Bronchial epithelial cell (primary cell): ENCODE measurements around the gene PRM3. TPM values are rescaled to one million over a fixed set of nuclear protein-coding genes. Genes with fewer than 3 reads are reported as not detected.
A peak's percentile ranks its signal among the peaks of the same experiment; 100 is the strongest.

Source experiments
- DNase-seq: peaks from one replicate; pipeline ENCODE4 v3.0.0-alpha.2; 2010; ENCODE audit warnings: low read depth
- FAIRE-seq: peaks from 2 replicates; lab custom pipeline; 2011; peaks lifted over from hg19 to GRCh38; lab: Jason Lieb, UNC
- H3K27me3 ChIP-seq: 2 replicates; pipeline ENCODE4 v1.5.1; 2011; ENCODE audit warnings: low read length; ENCODE audit not compliant: control insufficient read depth, insufficient read depth
- H3K36me3 ChIP-seq: 2 replicates; pipeline ENCODE4 v1.5.1; 2011; ENCODE audit warnings: low read length; ENCODE audit not compliant: control insufficient read depth, insufficient read depth
- H3K4me3 ChIP-seq: 2 replicates; pipeline ENCODE4 v1.5.1; 2011; ENCODE audit warnings: mild to moderate bottlenecking, low read depth, low read length, control low read depth
- CTCF ChIP-seq: IDR thresholded peaks from 2 replicates; pipeline ENCODE4 v1.5.1; 2011; ENCODE audit warnings: mild to moderate bottlenecking, moderate library complexity, low read length, control low read depth, inconsistent platforms; ENCODE audit not compliant: insufficient read depth, severe bottlenecking
- total RNA-seq: library from RNA; depleted of rRNA; stranded (reverse); fragments of >200 nt; gene quantifications from 2 replicates; pipeline ENCODE4 v1.2.1, GENCODE V29; 2014

The PRM3 gene
- total RNA-seq, 1 donor from 2014 or later = not detected

- Histone ChIP-seq H3K36me3 (no peaks in the 10 kb centered on the region), H3K27me3 (peaks cover 2% of the 10 kb centered on the region), H3K4me3 (no peak overlapping the region)
- DNase-seq = no peak
- no peak for TF ChIP-seq CTCF
- peak; percentile 47 for FAIRE-seq
Observed at GRCh38 chr16:11259655-11260595, 13.5 kb downstream of the PRM3 start.

- FAIRE-seq (no peak), DNase-seq (no peak)
- no peaks in the 10 kb centered on the region for H3K27me3 ChIP-seq
- H3K36me3 ChIP-seq = no peaks in the 10 kb centered on the region
- no peak for TF ChIP-seq CTCF
- H3K4me3 ChIP-seq = no peak overlapping the region
Observed at GRCh38 chr16:11258553-11259492, 14.6 kb downstream of the PRM3 start.

DNA sequence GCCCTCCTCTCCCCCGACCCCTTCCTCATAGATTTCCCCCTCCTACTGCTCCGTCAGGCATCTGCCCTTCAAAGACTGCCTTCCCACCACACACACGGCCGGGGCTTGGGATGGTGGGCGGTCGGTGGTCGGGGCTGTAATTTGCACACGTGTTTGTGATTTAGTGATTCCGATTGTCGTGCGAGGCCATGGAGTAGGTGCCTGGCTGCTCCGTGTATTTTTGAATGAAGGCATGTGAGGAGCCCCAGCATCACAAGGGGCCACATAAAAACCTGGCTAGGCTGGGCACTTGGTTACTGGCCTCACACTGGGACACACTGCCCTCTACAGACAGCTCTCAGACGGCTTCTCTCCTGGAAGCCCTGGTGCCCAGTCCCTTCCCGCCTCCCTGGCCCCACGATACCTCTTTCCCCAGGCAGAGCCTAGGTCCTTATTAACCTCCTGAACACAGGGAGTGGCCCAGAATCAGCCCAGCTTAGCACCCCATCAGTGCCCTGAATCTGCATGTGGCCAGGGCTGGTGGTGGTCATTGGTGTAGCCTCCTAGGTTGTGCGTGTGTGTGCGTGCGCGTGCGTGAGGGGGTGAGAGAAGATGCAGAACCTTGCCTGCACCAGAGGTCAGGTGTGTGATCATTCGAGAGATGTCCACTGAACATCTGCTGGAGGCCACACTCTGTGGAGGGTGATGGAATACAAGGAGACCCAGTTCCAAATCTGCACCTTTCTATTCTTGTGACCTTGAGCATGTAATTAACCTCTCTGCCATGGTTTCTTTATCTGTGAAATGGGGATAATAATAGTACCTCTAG is 16.1 kb downstream of the PRM3 start:
- DNase-seq (peak; percentile 78), FAIRE-seq (no peak)
- Histone ChIP-seq H3K27me3 (no peaks in the 10 kb centered on the region), H3K36me3 (no peaks in the 10 kb centered on the region), H3K4me3 (peak overlapping the region; percentile 70)
- peak; percentile 96 for TF ChIP-seq CTCF

DNA sequence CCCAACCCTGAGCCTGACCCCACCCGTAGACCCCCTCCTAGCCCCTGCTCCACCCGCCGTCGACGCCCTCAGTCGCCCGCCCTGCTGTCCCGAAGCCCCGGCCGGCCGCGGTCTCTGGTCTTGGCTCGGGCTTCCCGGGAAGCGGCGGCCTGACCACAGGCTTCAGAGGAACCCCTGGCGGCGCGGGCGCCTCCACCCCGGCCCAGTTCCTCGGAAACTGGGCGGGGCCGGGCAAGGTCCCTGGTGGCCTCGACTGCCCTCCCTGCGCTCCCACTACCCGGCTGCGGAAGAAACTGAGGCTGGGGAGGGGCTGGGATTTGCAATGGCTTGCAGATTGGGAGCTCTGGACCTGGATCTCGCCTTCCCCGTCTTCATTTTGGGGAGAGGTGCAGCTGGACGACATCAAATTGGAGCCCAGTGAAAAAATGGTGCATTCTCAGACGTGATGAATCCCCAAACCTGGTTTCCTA is 16.7 kb downstream of the PRM3 start:
- no peak for TF ChIP-seq CTCF
- no peak for DNase-seq

More for the DNA sequence above, 16.7 kb downstream of the PRM3 start:
- Histone ChIP-seq H3K4me3 (peak overlapping the region; percentile 70), H3K36me3 (no peaks in the 10 kb centered on the region), H3K27me3 (no peaks in the 10 kb centered on the region)
- FAIRE-seq = no peak
